Neural crest cell (in vitro differentiated cells): ENCODE results near the gene LPCAT3. TPM values are rescaled to one million over a fixed set of nuclear protein-coding genes. Genes with fewer than 3 reads are reported as not detected.
A peak's percentile ranks its signal among the peaks of the same experiment; 100 is the strongest.

Source experiments
- DNase-seq: peaks from one replicate; pipeline ENCODE4 v3.0.0; 2021; ENCODE audit warnings: low read depth, mixed read lengths, low spot score
- H3K27ac Mint-ChIP-seq: one replicate; pipeline ENCODE4 v1.8.0; 2021; ENCODE audit warnings: mild to moderate bottlenecking, mixed read lengths; ENCODE audit not compliant: unreplicated experiment
- H3K27me3 Mint-ChIP-seq: 2 replicates; pipeline ENCODE4 v1.8.0; 2021; ENCODE audit warnings: low read depth, mild to moderate bottlenecking, mixed read lengths
- H3K36me3 Mint-ChIP-seq: 2 replicates; pipeline ENCODE4 v1.8.0; 2021; ENCODE audit warnings: low read depth, mild to moderate bottlenecking, mixed read lengths
- H3K4me1 Mint-ChIP-seq: 2 replicates; pipeline ENCODE4 v1.8.0; 2021; ENCODE audit warnings: mixed read lengths
- H3K4me3 Mint-ChIP-seq: one replicate; pipeline ENCODE4 v1.8.0; 2021; ENCODE audit warnings: mild to moderate bottlenecking, mixed read lengths
- H3K9me3 Mint-ChIP-seq: 2 replicates; pipeline ENCODE4 v1.8.0; 2021; ENCODE audit warnings: mixed read lengths
- total RNA-seq: library from RNA; stranded (reverse); gene quantifications from 2 replicates; pipeline ENCODE4 v1.2.1, GENCODE V29; 2021
- TF ChIP-seq, protein P1 (sequence below): fragments of 200-600 bp; sonication (generic); conservative IDR thresholded peaks from 2 replicates; pipeline ENCODE4 v1.5.0; 2021; ENCODE audit warnings: antibody characterized with exemption, mild to moderate bottlenecking

Gene LPCAT3
- total RNA-seq, 1 donor from 2014 or later = 32.8 TPM

DNA sequence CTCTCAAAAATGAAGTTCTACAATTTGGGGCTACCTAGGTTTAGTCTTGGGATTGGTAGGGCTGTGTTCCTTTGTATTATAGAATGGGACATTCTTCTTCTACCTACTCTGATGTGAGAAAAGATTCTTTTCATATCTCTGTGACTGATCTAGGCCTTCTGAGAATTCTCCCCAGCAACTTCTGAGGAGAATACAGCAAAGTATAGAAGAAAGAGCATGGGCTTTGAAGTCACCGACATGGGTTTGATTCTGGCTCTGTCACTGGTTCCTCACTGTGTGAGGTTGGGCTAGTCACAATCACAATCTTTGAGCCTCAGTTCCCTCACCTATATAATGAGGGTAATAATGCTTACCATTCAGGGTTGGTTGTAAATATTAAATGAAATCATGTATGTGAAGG, 85.5 kb downstream of the LPCAT3 start:
- peaks cover 4% of the 10 kb centered on the region for H3K27me3 Mint-ChIP-seq
- H3K36me3 Mint-ChIP-seq = peaks cover 13% of the 10 kb centered on the region
- H3K27ac Mint-ChIP-seq = no peak overlapping the region
- peaks cover 47% of the 10 kb centered on the region for H3K4me1 Mint-ChIP-seq
- peak overlapping the region; percentile 81 for H3K4me3 Mint-ChIP-seq
- no peaks in the 10 kb centered on the region for H3K9me3 Mint-ChIP-seq
- TF ChIP-seq, protein P1, sequence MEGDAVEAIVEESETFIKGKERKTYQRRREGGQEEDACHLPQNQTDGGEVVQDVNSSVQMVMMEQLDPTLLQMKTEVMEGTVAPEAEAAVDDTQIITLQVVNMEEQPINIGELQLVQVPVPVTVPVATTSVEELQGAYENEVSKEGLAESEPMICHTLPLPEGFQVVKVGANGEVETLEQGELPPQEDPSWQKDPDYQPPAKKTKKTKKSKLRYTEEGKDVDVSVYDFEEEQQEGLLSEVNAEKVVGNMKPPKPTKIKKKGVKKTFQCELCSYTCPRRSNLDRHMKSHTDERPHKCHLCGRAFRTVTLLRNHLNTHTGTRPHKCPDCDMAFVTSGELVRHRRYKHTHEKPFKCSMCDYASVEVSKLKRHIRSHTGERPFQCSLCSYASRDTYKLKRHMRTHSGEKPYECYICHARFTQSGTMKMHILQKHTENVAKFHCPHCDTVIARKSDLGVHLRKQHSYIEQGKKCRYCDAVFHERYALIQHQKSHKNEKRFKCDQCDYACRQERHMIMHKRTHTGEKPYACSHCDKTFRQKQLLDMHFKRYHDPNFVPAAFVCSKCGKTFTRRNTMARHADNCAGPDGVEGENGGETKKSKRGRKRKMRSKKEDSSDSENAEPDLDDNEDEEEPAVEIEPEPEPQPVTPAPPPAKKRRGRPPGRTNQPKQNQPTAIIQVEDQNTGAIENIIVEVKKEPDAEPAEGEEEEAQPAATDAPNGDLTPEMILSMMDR = no peak
- no peak for DNase-seq

DNA sequence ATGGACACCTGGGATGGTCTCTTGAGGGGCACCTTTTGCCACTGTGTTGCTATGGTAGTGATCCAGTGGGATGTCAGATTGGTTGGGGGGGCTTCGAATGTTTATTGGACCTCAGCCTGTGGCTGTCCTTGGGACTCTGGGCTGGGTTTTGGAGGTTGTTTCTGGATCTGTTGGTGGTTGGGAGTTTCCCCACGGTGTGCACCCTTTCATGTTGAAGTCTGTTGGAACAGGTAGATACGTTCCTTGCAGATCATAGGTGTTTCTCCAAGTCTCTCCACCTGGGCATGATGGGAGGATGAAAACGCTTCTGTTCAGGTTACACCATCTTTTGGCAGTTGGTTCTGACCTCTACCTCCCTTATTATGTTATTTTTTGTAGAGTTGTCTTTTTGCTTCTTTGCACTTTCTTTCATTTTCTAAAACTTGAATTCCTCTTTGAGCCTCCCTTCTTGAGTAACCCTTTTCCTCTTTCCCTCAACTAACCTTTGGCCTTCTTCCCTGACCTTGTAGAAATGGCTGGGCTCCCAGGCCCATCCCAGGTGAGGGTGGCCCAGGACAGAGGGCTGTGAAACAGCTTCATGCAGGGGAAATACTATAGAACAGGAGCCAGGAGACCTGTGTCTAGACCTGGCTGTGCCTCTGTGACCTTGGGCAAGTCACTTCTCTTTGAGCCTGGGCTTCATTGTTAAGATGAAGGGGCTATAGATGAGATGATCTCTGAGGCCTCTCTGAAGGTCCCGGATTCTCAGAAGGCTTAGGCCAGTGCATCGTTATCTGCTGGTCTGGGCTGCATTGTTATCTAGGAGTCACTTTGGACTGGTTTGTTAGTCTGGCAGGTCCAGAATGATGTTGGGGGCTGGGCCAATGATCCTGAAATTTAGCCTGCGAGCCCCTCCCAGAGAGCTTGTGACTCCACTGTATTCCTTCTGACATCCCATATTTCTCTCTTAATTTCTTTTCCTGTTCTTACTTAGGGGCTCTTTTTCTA, 88.5 kb downstream of the LPCAT3 start:
- Mint-ChIP-seq H3K4me1 (peaks cover 61% of the 10 kb centered on the region), H3K9me3 (no peaks in the 10 kb centered on the region), H3K27ac (no peak overlapping the region), H3K36me3 (peaks cover 6% of the 10 kb centered on the region), H3K4me3 (peak overlapping the region; percentile 98), H3K27me3 (no peaks in the 10 kb centered on the region)
- DNase-seq = no peak
- TF ChIP-seq, protein P1 = no peak

- Mint-ChIP-seq H3K27me3 (no peaks in the 10 kb centered on the region), H3K4me3 (peak overlapping the region; percentile 98), H3K9me3 (no peaks in the 10 kb centered on the region), H3K27ac (peak overlapping the region; percentile 98), H3K4me1 (peaks cover 70% of the 10 kb centered on the region), H3K36me3 (peaks cover 5% of the 10 kb centered on the region)
- DNase-seq = no peak
- TF ChIP-seq, protein P1 = no peak
Observed at GRCh38 chr12:6928703-6929407, 89.4 kb downstream of the LPCAT3 start.

- no peak for DNase-seq
- H3K27me3 Mint-ChIP-seq = no peaks in the 10 kb centered on the region
- H3K9me3 Mint-ChIP-seq = no peaks in the 10 kb centered on the region
- H3K4me3 Mint-ChIP-seq = peak overlapping the region; percentile 98
- H3K4me1 Mint-ChIP-seq = peaks cover 76% of the 10 kb centered on the region
- H3K36me3 Mint-ChIP-seq = peaks cover 3% of the 10 kb centered on the region
- H3K27ac Mint-ChIP-seq = peak overlapping the region; percentile 98
- TF ChIP-seq, protein P1 = no peak
Observed at GRCh38 chr12:6928022-6928702, 90.1 kb downstream of the LPCAT3 start.

DNA sequence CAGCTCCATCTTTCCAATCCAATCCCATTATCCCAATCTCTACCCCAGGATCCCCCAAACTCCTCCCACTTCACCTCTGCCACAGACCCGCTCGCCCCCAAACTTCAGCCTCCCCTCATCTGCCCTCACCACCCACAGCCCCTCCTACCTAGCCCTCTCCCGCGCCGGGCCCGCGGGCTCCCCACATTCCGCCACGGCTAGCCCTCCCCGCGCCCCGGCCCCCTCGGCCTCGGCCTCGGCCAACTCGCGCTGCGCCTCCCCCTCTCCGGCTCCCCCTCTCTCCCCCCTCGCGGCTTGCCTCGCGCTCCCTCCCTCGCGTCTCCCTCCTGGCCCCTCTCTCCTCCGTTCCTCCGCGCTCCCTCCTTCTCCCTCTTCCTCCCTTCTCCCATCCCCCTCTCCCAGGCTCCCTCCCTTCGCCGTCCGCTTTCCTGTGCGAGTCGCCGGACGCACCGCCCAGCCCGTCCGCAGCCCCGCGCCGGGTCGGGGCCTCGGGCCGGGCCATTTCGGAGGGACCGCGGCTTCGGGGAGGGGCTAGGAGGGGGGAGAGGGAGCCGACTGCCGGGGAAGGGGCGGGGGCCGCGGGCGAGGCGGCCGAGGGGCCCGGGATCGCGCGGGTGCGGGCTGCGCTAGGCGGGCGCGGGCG, 90.8 kb downstream of the LPCAT3 start, which contains the start of gene ATN1:
Gene ATN1, plus strand, starts transcription at position 581 of the 643 bp plus-strand sequence. CDS start 6,043 bp downstream, outside the sequence.
- H3K9me3 Mint-ChIP-seq = no peaks in the 10 kb centered on the region
- H3K27ac Mint-ChIP-seq = peak within 1 kb of the TSS; percentile 98
- H3K4me3 Mint-ChIP-seq = peak within 1 kb of the TSS; percentile 98
- H3K4me1 Mint-ChIP-seq = peaks cover 76% of the 10 kb centered on the region
- H3K27me3 Mint-ChIP-seq = no peaks in the 10 kb centered on the region
- peaks cover 3% of the 10 kb centered on the region for H3K36me3 Mint-ChIP-seq
- TF ChIP-seq, protein P1 = no peak
- peak; percentile 57 for DNase-seq
